Kidney capillary endothelial cell (primary cell): ENCODE data around the gene CPNE9.

Experiments used
- DNase-seq: peaks from one replicate; pipeline ENCODE4 v3.0.0-alpha.2; 2018; ENCODE audit warnings: low spot score

Gene CPNE9

GRCh38 chr3:9716801-9717555, 13.3 kb downstream of the CPNE9 start:
- DNase-seq, result no peak

- DNase-seq, result no peak
Observed at GRCh38 chr3:9717563-9717962, 13.9 kb downstream of the CPNE9 start.

GRCh38 chr3:9718118-9718517, 14.5 kb downstream of the CPNE9 start:
- no peak for DNase-seq

- no peak for DNase-seq
Observed at GRCh38 chr3:9721015-9721699, 17.5 kb downstream of the CPNE9 start.

- no peak for DNase-seq
Observed at GRCh38 chr3:9721700-9722060, 18.0 kb downstream of the CPNE9 start.

- DNase-seq, result no peak
Observed at GRCh38 chr3:9725775-9726515, 22.3 kb downstream of the CPNE9 start.

- no peak for DNase-seq
Observed at GRCh38 chr3:9727041-9727595, 23.5 kb downstream of the CPNE9 start.

GRCh38 chr3:9727743-9728142, 24.1 kb downstream of the CPNE9 start:
- DNase-seq, result no peak

GRCh38 chr3:9729419-9729818, 25.8 kb downstream of the CPNE9 start:
- DNase-seq, result no peak

- no peak for DNase-seq
Observed at GRCh38 chr3:9730657-9731205, 27.1 kb downstream of the CPNE9 start.

GRCh38 chr3:9731206-9732079, 27.8 kb downstream of the CPNE9 start, which contains the start of gene BRPF1:
BRPF1 (plus strand) TSS chr3:9731735; CDS start chr3:9734141, 2,406 bp downstream.
- DNase-seq, result peak; percentile 99

- peak; percentile 21 for DNase-seq
Observed at GRCh38 chr3:9732080-9732739, 28.6 kb downstream of the CPNE9 start.

- DNase-seq, result no peak
Observed at GRCh38 chr3:9732740-9733115, 29.1 kb downstream of the CPNE9 start.

GRCh38 chr3:9736831-9737230, 33.2 kb downstream of the CPNE9 start:
- DNase-seq, result no peak

- DNase-seq, result no peak
Observed at GRCh38 chr3:9739181-9739580, 35.5 kb downstream of the CPNE9 start.

- DNase-seq, result no peak
Observed at GRCh38 chr3:9742560-9742959, 38.9 kb downstream of the CPNE9 start.

- DNase-seq, result no peak
Observed at GRCh38 chr3:9743548-9743947, 39.9 kb downstream of the CPNE9 start.

- no peak for DNase-seq
Observed at GRCh38 chr3:9744162-9744561, 40.5 kb downstream of the CPNE9 start.

- DNase-seq, result no peak
Observed at GRCh38 chr3:9745521-9745920, 41.9 kb downstream of the CPNE9 start.

- no peak for DNase-seq
Observed at GRCh38 chr3:9746330-9746729, 42.7 kb downstream of the CPNE9 start.

- peak; percentile 77 for DNase-seq
Observed at GRCh38 chr3:9747267-9747666, 43.6 kb downstream of the CPNE9 start.
